DOHH2 (cell line): ENCODE results near the gene IFIT3.

Source experiments
- H3F3A ChIP-seq: fragments of 200-600 bp; sonication (generic), shearing (Covaris generic); 2 replicates; pipeline ENCODE4 v1.6.0; 2016; ENCODE audit warnings: antibody characterized with exemption, mild to moderate bottlenecking; ENCODE audit not compliant: control insufficient read depth, insufficient read depth
- H3K27ac ChIP-seq: fragments of 200-600 bp; sonication (generic); 2 replicates; pipeline ENCODE4 v1.5.1; 2014; ENCODE audit warnings: low read depth, mild to moderate bottlenecking, low read length, moderate library complexity
- H3K27me3 ChIP-seq: fragments of 200-600 bp; sonication (generic); 2 replicates; pipeline ENCODE4 v1.6.1; 2014; ENCODE audit warnings: mild to moderate bottlenecking, low read length, mixed read lengths; ENCODE audit not compliant: control insufficient read depth
- H3K36me3 ChIP-seq: fragments of 200-600 bp; sonication (generic); 2 replicates; pipeline ENCODE4 v1.6.1; 2014; ENCODE audit warnings: mild to moderate bottlenecking, low read length, moderate library complexity, mixed read lengths; ENCODE audit not compliant: control insufficient read depth
- H3K4me1 ChIP-seq: fragments of 200-600 bp; sonication (generic); 2 replicates; pipeline ENCODE4 v1.6.1; 2014; ENCODE audit warnings: mild to moderate bottlenecking, low read length, mixed read lengths; ENCODE audit not compliant: control insufficient read depth
- H3K4me2 ChIP-seq: fragments of 200-600 bp; sonication (generic); 2 replicates; pipeline ENCODE4 v1.6.0; 2014; ENCODE audit warnings: mild to moderate bottlenecking, low read length, moderate library complexity
- H3K4me3 ChIP-seq: fragments of 200-600 bp; sonication (generic); 2 replicates; pipeline ENCODE4 v1.5.1; 2014; ENCODE audit warnings: mild to moderate bottlenecking, low read length, mixed read lengths
- H3K79me2 ChIP-seq: fragments of 200-600 bp; sonication (generic); 2 replicates; pipeline ENCODE4 v1.6.1; 2014; ENCODE audit warnings: mild to moderate bottlenecking, low read length, mixed read lengths; ENCODE audit not compliant: control insufficient read depth
- H3K9me2 ChIP-seq: fragments of 200-600 bp; sonication (generic); replicated peaks from 2 replicates; pipeline ENCODE4 v1.6.1; 2014; ENCODE audit warnings: mild to moderate bottlenecking, low read length, mixed read lengths; ENCODE audit not compliant: control insufficient read depth
- H3K9me3 ChIP-seq: fragments of 200-600 bp; sonication (generic); 2 replicates; pipeline ENCODE4 v1.6.1; 2014; ENCODE audit warnings: antibody characterized with exemption, low read length, mixed read lengths; ENCODE audit not compliant: control insufficient read depth, insufficient read depth
- H4K20me1 ChIP-seq: fragments of 200-600 bp; sonication (generic); 2 replicates; pipeline ENCODE4 v1.6.0; 2014; ENCODE audit warnings: low read depth, mild to moderate bottlenecking, antibody characterized with exemption, low read length, moderate library complexity; ENCODE audit not compliant: control insufficient read depth, insufficient read depth
- EZH2phosphoT487 ChIP-seq: fragments of 200-600 bp; sonication (generic); IDR thresholded peaks from 2 replicates; pipeline ENCODE4 v1.6.1; 2017; ENCODE audit warnings: borderline replicate concordance, mild to moderate bottlenecking, antibody characterized with exemption, low read length, moderate library complexity, mixed read lengths
- TF ChIP-seq, protein P1 (sequence below): fragments of 200-600 bp; sonication (generic); IDR thresholded peaks from one replicate; pipeline ENCODE4 v1.5.1; 2014; ENCODE audit warnings: antibody characterized with exemption, mild to moderate bottlenecking, low read depth, low read length; ENCODE audit not compliant: poor library complexity, severe bottlenecking

IFIT3 gene

DNA sequence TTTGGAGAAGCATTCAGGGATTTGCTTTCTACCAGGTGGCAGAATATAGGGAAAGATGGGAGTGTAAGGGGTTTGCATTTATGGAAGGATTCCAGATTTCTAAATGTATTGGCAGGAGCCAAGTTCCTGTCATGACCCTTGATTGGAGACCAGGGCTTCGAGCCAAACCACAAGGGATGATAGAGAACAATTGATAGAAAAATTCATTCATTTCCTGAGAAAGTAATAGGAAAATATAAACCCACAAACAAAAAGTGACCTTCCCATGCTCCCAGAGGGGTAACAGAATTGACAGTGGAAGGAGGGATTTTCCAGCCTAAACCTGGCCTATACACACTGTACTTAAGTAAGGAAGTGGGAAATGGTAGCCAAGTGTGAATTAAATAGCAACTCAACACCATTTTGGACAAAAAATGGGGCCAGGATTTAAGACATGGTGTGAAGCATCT, 48.4 kb upstream of the IFIT3 start:
- H3F3A ChIP-seq: no peaks in the 10 kb centered on the region
- H3K4me1 ChIP-seq: no peaks in the 10 kb centered on the region
- no peaks in the 10 kb centered on the region for H4K20me1 ChIP-seq
- H3K9me3 ChIP-seq: no peaks in the 10 kb centered on the region
- no peak overlapping the region for H3K27ac ChIP-seq
- H3K27me3 ChIP-seq: peaks cover 6% of the 10 kb centered on the region; the same call in 1 of the 2 replicates
- no peak overlapping the region for H3K4me2 ChIP-seq
- no peaks in the 10 kb centered on the region for H3K9me2 ChIP-seq
- H3K4me3 ChIP-seq: no peak overlapping the region
- H3K79me2 ChIP-seq: no peaks in the 10 kb centered on the region
- no peaks in the 10 kb centered on the region for H3K36me3 ChIP-seq
- TF ChIP-seq, protein P1, sequence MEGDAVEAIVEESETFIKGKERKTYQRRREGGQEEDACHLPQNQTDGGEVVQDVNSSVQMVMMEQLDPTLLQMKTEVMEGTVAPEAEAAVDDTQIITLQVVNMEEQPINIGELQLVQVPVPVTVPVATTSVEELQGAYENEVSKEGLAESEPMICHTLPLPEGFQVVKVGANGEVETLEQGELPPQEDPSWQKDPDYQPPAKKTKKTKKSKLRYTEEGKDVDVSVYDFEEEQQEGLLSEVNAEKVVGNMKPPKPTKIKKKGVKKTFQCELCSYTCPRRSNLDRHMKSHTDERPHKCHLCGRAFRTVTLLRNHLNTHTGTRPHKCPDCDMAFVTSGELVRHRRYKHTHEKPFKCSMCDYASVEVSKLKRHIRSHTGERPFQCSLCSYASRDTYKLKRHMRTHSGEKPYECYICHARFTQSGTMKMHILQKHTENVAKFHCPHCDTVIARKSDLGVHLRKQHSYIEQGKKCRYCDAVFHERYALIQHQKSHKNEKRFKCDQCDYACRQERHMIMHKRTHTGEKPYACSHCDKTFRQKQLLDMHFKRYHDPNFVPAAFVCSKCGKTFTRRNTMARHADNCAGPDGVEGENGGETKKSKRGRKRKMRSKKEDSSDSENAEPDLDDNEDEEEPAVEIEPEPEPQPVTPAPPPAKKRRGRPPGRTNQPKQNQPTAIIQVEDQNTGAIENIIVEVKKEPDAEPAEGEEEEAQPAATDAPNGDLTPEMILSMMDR: no peak
- no peak for TF ChIP-seq EZH2phosphoT487

DNA sequence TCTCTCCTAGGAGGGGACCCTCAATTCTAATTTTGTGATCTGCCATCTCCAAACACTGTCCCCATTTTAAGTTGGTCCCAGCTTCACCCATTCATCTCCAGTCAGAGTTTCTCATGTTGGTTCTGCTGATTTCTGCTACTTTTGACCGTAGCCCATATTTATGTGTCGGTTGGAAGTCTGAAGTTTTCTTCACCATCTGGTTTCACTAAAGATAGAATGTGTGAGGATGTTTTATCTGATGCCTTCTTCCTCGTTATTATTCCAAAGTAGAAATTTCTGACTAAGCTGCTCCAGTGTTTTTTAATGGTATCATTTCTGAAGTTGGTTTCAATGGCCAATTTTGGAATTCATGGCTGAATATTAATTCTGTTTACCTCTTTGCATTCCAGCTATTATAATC, 47.3 kb upstream of the IFIT3 start:
- H3K4me3 ChIP-seq: no peak overlapping the region
- no peak overlapping the region for H3K27ac ChIP-seq
- TF ChIP-seq, protein P1: no peak
- TF ChIP-seq EZH2phosphoT487: no peak
- H3K4me2 ChIP-seq: no peak overlapping the region
- H3K4me1 ChIP-seq: no peaks in the 10 kb centered on the region
- no peaks in the 10 kb centered on the region for H3K36me3 ChIP-seq
- H3K9me2 ChIP-seq: no peaks in the 10 kb centered on the region
- no peaks in the 10 kb centered on the region for H4K20me1 ChIP-seq
- no peaks in the 10 kb centered on the region for H3F3A ChIP-seq
- peaks cover 3% of the 10 kb centered on the region; the same call in 1 of the 2 replicates for H3K27me3 ChIP-seq
- H3K9me3 ChIP-seq: no peaks in the 10 kb centered on the region
- H3K79me2 ChIP-seq: no peaks in the 10 kb centered on the region

GRCh38 chr10:89281606-89282395, 46.0 kb upstream of the IFIT3 start:
- Histone ChIP-seq H3K4me2 (no peak overlapping the region), H3F3A (no peaks in the 10 kb centered on the region), H3K4me1 (no peaks in the 10 kb centered on the region), H3K4me3 (no peak overlapping the region), H3K9me3 (no peaks in the 10 kb centered on the region), H3K79me2 (no peaks in the 10 kb centered on the region), H3K36me3 (no peaks in the 10 kb centered on the region), H4K20me1 (no peaks in the 10 kb centered on the region), H3K27ac (no peak overlapping the region), H3K9me2 (no peaks in the 10 kb centered on the region), H3K27me3 (peaks cover 3% of the 10 kb centered on the region; the same call in 1 of the 2 replicates)
- TF ChIP-seq, protein P1: no peak
- no peak for TF ChIP-seq EZH2phosphoT487
